B cell (primary cell): ENCODE data around the gene KIAA1328.

Source experiments
- EZH2 ChIP-seq: IDR thresholded peaks from 2 replicates; pipeline ENCODE4 v1.6.1; 2012; ENCODE audit warnings: borderline replicate concordance, low read depth, mild to moderate bottlenecking, moderate library complexity, low read length; ENCODE audit not compliant: insufficient read depth, poor library complexity, severe bottlenecking
- TF ChIP-seq, protein P1 (sequence below): fragments of 200-600 bp; IDR thresholded peaks from one replicate; pipeline ENCODE4 v1.8.0; 2022; ENCODE audit warnings: antibody characterized with exemption, mild to moderate bottlenecking

DNA sequence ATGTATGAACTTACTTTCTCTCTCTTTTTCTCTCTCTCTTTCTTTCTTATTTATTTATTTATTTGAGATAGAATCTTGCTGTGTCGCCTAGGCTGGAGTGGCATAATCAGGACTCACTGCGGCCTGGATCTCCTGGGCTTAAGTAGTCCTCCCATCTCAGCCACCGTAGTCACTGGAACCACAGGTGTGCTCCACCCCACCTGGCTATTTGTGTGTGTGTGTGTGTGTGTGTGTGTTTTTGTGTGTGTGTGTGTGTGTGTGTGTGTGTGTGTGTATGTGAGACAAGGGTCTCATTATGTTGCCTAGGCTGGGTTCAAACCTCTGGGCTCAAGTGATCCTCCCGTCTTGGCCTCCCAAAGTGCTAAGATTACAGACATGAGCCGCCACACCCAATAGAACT lies 64.3 kb downstream of the KIAA1328 start:
- TF ChIP-seq, protein P1, sequence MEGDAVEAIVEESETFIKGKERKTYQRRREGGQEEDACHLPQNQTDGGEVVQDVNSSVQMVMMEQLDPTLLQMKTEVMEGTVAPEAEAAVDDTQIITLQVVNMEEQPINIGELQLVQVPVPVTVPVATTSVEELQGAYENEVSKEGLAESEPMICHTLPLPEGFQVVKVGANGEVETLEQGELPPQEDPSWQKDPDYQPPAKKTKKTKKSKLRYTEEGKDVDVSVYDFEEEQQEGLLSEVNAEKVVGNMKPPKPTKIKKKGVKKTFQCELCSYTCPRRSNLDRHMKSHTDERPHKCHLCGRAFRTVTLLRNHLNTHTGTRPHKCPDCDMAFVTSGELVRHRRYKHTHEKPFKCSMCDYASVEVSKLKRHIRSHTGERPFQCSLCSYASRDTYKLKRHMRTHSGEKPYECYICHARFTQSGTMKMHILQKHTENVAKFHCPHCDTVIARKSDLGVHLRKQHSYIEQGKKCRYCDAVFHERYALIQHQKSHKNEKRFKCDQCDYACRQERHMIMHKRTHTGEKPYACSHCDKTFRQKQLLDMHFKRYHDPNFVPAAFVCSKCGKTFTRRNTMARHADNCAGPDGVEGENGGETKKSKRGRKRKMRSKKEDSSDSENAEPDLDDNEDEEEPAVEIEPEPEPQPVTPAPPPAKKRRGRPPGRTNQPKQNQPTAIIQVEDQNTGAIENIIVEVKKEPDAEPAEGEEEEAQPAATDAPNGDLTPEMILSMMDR: no peak
- no peak for TF ChIP-seq EZH2
